ENCODE measurements around the gene DCT. TPM values are rescaled to one million over a fixed set of nuclear protein-coding genes. Genes with fewer than 3 reads are reported as not detected.
A peak's percentile ranks its signal among the peaks of the same experiment; 100 is the strongest.

The DCT gene
- total and polyA plus RNA-seq, 2 of the 4 experiments (the other 2 are of a cell fraction): not detected

DNA sequence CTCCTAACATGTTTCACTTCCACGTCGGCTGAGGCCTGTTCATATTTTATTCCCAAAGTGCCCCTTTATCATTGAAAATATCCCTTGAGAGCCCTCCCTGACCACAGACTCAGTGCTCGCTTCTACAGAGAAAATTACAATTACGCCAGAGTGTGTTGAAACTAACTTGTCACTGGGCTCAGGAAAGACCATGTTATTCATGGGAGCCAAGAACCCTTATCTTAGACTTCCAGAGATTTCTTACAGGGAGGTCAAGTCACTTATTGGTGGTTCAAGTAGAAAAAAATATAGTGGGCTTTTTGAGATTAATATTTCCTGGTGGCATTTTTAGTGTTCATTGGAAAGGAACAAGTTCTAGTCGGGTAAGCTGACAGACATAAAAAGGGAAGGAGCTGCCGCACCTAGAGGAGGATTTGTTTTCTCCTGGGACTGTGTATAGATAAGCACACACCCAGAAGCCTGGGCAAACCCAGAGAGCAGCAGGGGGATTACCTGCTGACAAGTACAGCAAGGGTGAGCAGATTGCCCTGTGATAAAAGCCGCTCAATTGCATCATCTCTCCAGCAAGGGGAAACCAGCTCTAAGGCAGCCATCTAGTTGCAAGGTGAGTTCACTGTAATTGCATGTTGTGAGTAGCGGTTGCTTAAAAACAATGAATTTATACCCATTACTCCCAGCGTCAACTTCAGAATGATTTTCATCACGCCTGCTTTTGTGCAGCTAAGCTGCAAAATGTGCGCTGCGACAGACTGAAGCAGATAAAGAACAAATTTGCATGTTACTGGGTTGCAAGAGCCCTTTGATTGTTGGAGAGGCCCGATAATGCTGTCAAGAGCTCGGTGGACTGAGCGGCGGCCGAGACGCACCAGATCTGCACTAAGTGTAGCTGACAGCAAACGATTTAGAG, 46.2 kb downstream of the DCT start:
- Histone ChIP-seq H4K5ac (ENCODE audit: low read depth, low read length) (no peak overlapping the region), H2BK5ac (ENCODE audit: low read depth, low read length, poor library complexity, severe bottlenecking) (no peak overlapping the region), H4K20me1 (ENCODE audit: insufficient read depth, low read length) (no peaks in the 10 kb centered on the region), H3K56ac (ENCODE audit: extremely low read depth, insufficient read depth, low read length) (no peak overlapping the region), H2AK5ac (ENCODE audit: low read depth, low read length) (no peak overlapping the region), H2AFZ (replicated peaks; ENCODE audit: low read length, poor library complexity) (no peak overlapping the region), H3K14ac (replicated peaks; ENCODE audit: low read depth, low read length) (no peak overlapping the region), H3K36me3 (ENCODE audit: control insufficient read depth, insufficient read depth, low read length) (no peaks in the 10 kb centered on the region), H3K4ac (ENCODE audit: low read depth, low read length) (no peak overlapping the region), H3K27ac (ENCODE audit: insufficient read depth, low read length) (no peak overlapping the region), H2BK20ac (ENCODE audit: low read depth, low read length) (no peak overlapping the region), H3K18ac (ENCODE audit: low read depth, low read length) (no peak overlapping the region), H3K27me3 (ENCODE audit: control insufficient read depth, insufficient read depth, low read length) (peaks cover 2% of the 10 kb centered on the region), H3K23ac (ENCODE audit: low read depth, low read length) (no peak overlapping the region), H4K91ac (ENCODE audit: insufficient read depth, low read depth, low read length) (no peak overlapping the region), H3K4me1 (ENCODE audit: control insufficient read depth, insufficient read depth, low read length) (no peaks in the 10 kb centered on the region), H2BK15ac (ENCODE audit: low read depth, low read length) (no peak overlapping the region), H3K4me2 (ENCODE audit: low read depth, low read length) (no peak overlapping the region), H2AK9ac (replicated peaks; ENCODE audit: low read depth, low read length, poor library complexity) (no peak overlapping the region), H2BK120ac (ENCODE audit: low read depth, low read length) (no peak overlapping the region), H3K4me3 (ENCODE audit: insufficient read depth, low read depth, low read length) (no peak overlapping the region), H3K9me3 (ENCODE audit: control insufficient read depth, insufficient read depth, low read length) (no peaks in the 10 kb centered on the region; the same call in 1 of the 2 replicates), H3K79me1 (ENCODE audit: low read depth in 1 of 2, low read length in 2 of 2) (no peaks in the 10 kb centered on the region), H4K8ac (ENCODE audit: low read depth in 2 of 2, low read length in 2 of 2) (no peak overlapping the region), H3K9ac (ENCODE audit: low read depth, low read length) (no peak overlapping the region), H3K9me1 (ENCODE audit: insufficient read depth, low read length) (no peaks in the 10 kb centered on the region)
- DNase-seq (no peak), ATAC-seq (ENCODE audit: low read depth) (no peak)
- no peak for TF ChIP-seq RAD21 (IDR thresholded peaks at IDR 0.05; ENCODE audit: low read length)
- TF ChIP-seq CEBPB (IDR thresholded peaks at IDR 0.05; ENCODE audit: low read depth, low read length): peak; percentile 39; the same call in 1 of the 2 replicates
- no peak for TF ChIP-seq NFE2L2 (IDR thresholded peaks at IDR 0.05; ENCODE audit: low read depth, low read length)
- intact Hi-C loops (cut with micrococcal nuclease) (no loop called here), dilution Hi-C loops (cut with HindIII; ENCODE audit: low sequenced_read_pairs, unreplicated experiment) (no loop called here), in situ Hi-C loops (cut with MboI; ENCODE audit: low sequenced_read_pairs) (no loop called here)
- POLR2A ChIA-PET (ENCODE audit: unreplicated experiment): no interaction called here
- BruUV-seq (replicated peaks): no TSS peak
- 63% methylated on average over 4 of the region's 19 CpGs; no CpG with 5 or more reads in 1 of the 2 experiments for WGBS, 2 experiments (ENCODE audit: extremely low coverage in 2 of 2, insufficient read length in 1 of 2)
- CTCF ChIA-PET: interaction anchor here (1.0 to 1.8 kb wide), 2 partner anchors 10 to 184 kb away, joined by 3 to 7 read pairs; no protein-coding TSS in a partner anchor

Measured in IMR-90 (cell line).